ENCODE measurements around the gene IFNW1. TPM values are rescaled to one million over a fixed set of nuclear protein-coding genes. Genes with fewer than 3 reads are reported as not detected.

IFNW1 gene
- total RNA-seq, 2 donors from 2014 or later: not detected

DNA sequence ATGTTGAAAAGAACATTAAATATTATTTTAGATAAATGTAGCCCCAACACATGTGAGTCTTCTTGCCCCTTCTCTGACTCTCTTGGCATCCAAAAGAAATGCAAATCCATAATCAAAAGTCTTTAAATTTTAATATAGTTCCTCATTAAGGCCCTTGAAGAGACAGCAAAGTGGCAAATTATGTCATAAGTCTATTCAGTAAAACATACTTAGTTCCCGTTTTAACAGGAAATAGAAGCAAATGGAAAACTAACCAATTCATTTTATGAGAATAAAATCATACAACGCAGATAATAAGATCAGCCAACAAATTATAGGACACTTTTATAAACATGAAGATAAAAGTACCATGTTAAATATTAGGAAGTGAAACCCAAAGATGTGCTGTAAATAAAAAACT, 43.8 kb downstream of the IFNW1 start:
- no peak for TF ChIP-seq CTCF (IDR thresholded peaks at IDR 0.05)
- H3K27ac ChIP-seq: no peak overlapping the region
- DNase-seq (ENCODE audit: low spot score): no peak

GRCh38 chr9:21096901-21097255, 44.8 kb downstream of the IFNW1 start:
- no peaks in the 10 kb centered on the region for H3K36me3 ChIP-seq
- H3K9me3 ChIP-seq: no peaks in the 10 kb centered on the region
- no peak for TF ChIP-seq CTCF (IDR thresholded peaks at IDR 0.05)
- H3K27me3 ChIP-seq: no peaks in the 10 kb centered on the region
- H3K27ac ChIP-seq: peak overlapping the region; percentile 15 to 60
- no peak for DNase-seq (ENCODE audit: low spot score)
- peaks cover 0 to 20% of the 10 kb centered on the region in 2 donors for H3K4me1 ChIP-seq
- H3K4me3 ChIP-seq: peak overlapping the region in 1 of 2 donors; percentile 36

More for the DNA sequence above, 43.8 kb downstream of the IFNW1 start:
- Histone ChIP-seq H3K27me3 (no peaks in the 10 kb centered on the region), H3K4me3 (no peak overlapping the region), H3K9me3 (no peaks in the 10 kb centered on the region), H3K4me1 (peaks cover 0 to 20% of the 10 kb centered on the region in 2 donors), H3K36me3 (no peaks in the 10 kb centered on the region)

DNA sequence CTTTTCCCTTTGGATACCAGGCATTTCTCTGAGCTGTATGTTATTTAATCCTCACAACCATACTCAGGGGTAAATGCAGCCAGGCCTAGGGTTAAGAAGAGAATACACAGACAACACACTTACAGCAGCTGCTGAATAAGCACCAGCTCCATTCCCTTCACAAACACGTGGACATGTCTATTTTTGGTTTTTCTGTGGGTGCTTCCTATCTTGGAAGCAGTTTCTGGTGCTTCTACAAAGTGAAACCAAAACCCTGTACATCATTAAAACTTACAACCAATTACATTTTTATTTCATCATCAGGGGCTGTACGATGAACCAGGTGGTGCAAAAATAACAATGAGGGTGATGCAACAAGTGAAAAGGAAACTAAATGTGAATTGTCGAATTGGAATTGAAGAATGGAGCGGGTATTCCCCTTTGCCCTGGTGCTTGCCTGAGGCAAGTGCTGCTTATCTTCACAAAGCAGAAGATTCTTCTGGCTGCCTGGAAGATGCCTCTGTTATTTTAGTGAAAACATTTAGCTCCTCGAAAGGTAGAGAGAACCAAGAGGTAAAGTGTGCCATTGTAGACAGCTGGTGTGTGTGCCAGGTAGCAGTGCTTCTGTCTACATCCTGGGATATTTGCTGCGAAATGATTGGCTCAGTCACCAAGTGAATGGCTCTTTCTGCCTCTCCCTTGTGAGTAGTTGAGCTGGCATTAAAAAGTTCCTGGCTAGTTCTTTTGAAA, 45.3 kb downstream of the IFNW1 start:
- Histone ChIP-seq H3K27me3 (no peaks in the 10 kb centered on the region), H3K4me1 (peaks cover 0 to 20% of the 10 kb centered on the region in 2 donors), H3K27ac (peak overlapping the region; percentile 15 to 60), H3K9me3 (no peaks in the 10 kb centered on the region), H3K4me3 (peak overlapping the region in 1 of 2 donors; percentile 36), H3K36me3 (no peaks in the 10 kb centered on the region)
- no peak for DNase-seq (ENCODE audit: low spot score)
- no peak for TF ChIP-seq CTCF (IDR thresholded peaks at IDR 0.05)

GRCh38 chr9:21095561-21095960, 46.1 kb downstream of the IFNW1 start:
- no peak for TF ChIP-seq CTCF (IDR thresholded peaks at IDR 0.05)
- no peaks in the 10 kb centered on the region for H3K36me3 ChIP-seq
- no peaks in the 10 kb centered on the region for H3K27me3 ChIP-seq
- H3K4me3 ChIP-seq: no peak overlapping the region
- DNase-seq (ENCODE audit: low spot score): no peak
- H3K27ac ChIP-seq: peak overlapping the region in 1 of 2 donors; percentile 15
- no peaks in the 10 kb centered on the region for H3K9me3 ChIP-seq
- peaks cover 0 to 20% of the 10 kb centered on the region in 2 donors for H3K4me1 ChIP-seq

Other genes with a start within 250 kb of the IFNW1 start
- gene HACD4, start 110.2 kb downstream of the IFNW1 start, total RNA-seq: 1 to 10 TPM in 1 of 2 donors, under 1 TPM in 1; 0.82 to 1.7 TPM
- not detected for gene IFNB1, start 63.9 kb downstream of the IFNW1 start, total RNA-seq
- gene IFNA21, start 24.8 kb upstream of the IFNW1 start, total RNA-seq: not detected
- gene IFNA4, start 45.8 kb upstream of the IFNW1 start, total RNA-seq: not detected
- gene IFNA7, start 60.4 kb upstream of the IFNW1 start, total RNA-seq: not detected
- gene IFNA10, start 65.3 kb upstream of the IFNW1 start, total RNA-seq: not detected
- gene IFNA16, start 75.5 kb upstream of the IFNW1 start, total RNA-seq: not detected
- gene IFNA17, start 86.4 kb upstream of the IFNW1 start, total RNA-seq: not detected
- gene IFNA14, start 98.2 kb upstream of the IFNW1 start, total RNA-seq: not detected
- not detected for gene IFNA5, start 163.5 kb upstream of the IFNW1 start, total RNA-seq
- gene KLHL9, start 193.6 kb upstream of the IFNW1 start, total RNA-seq: 10 to 100 TPM; 10.7 to 10.8 TPM
- not detected for gene IFNA6, start 209.1 kb upstream of the IFNW1 start, total RNA-seq
- not detected for gene IFNA13, start 226.2 kb upstream of the IFNW1 start, total RNA-seq
- gene IFNA2, start 243.6 kb upstream of the IFNW1 start, total RNA-seq: not detected

Measured in right atrium auricular region (tissue), 2 donors.